Embryonic facial prominence (tissue), 1 donor: ENCODE data around the gene RPL19.
"Not testable (repeated sequence)": the region's sequence is repeated elsewhere in the genome, so short reads cannot be mapped to it uniquely, and the experiment has no call there.

ENCODE experiments used
- DNase-seq: peaks from one replicate; pipeline ENCODE4 v3.0.0-alpha.2; 2016; ENCODE audit errors: extremely low spot score

RPL19 gene

GRCh38 chr17:39244016-39244599 is 44.0 kb downstream of the RPL19 start:
- no peak for DNase-seq

- peak; percentile 54 for DNase-seq
These were observed 44.8 kb downstream of the RPL19 start for GRCh38 chr17:39244600-39245570.

- no peak for DNase-seq
These were observed 46.2 kb downstream of the RPL19 start for GRCh38 chr17:39246274-39246673.

DNA sequence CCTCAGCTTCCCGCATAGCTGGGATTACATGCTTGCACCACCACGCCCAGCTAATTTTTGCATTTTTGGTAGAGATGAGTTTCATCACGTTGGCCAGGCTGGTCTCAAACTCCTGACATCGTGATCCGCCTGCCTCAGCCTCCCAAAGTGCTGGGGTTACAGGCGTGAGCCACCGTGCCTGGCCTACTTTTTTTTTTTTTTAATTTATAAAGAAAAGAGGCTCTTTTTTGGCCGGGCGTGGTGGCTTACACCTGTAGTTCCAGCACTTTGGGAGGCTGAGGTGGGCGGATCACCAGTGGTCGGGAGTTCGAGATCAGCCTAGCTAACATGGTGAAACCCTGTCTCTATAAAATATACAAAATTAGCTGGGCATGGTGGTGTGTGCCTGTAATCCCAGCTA is 50.0 kb downstream of the RPL19 start:
- not testable (repeated sequence) for DNase-seq

DNA sequence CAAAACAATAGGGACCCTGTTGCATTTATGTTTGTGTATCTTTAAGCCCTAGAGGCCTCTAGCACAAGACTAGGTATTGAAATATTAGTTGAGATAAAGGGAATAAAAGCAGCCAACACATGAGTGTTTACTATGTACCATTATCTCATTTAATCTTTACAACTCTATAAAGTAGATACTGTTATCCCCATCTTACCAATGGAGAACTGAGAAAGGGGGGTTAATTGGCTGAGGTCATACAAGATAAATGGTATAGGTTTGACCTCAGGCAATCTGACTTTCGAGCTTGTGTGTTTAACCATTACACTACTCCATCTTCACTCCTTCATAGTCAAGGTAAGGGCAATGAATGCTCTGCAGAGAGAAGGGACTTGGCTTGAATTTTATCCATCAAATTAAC is 51.9 kb downstream of the RPL19 start:
- DNase-seq, result no peak

DNA sequence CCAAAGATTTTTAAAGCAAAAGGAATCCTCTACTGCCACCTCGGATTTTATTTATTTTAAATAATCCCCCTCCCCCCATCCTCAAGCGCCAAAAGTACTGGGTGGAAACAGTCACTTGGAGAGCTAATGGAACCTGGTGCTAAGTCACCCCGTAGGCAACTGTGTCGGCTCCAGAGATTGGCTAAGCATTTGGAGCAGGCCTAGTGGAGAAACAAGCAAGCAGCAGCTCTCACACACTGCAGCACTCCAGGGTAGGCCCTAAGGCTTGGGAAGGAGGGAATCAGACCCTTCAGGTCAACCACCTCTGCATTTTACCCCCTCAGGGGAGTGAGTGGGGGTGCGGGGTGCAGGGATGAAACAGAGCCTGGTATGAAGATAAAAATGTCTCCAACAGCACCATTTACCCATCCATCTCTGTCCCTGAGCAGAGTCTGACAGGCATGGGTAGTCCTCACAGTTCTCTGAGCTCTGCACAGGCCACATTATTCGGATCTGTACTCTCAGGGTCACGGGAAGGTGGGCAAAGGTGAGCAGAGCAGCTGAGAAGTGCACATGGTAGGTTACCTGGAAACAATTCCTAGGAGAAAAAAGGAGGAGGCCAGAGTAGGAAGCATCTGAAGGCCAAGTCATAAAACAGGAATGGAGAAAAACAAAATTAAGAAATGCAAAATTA is 52.8 kb downstream of the RPL19 start:
- DNase-seq, result no peak
